Mesodermal cell (in vitro differentiated cells): ENCODE results near the gene LHPP.

ENCODE experiments used
- H3K27ac ChIP-seq: 2 replicates; pipeline ENCODE4 v1.7.0; 2013; ENCODE audit warnings: mild to moderate bottlenecking, low read depth, low read length, moderate library complexity; ENCODE audit not compliant: severe bottlenecking
- H3K36me3 ChIP-seq: 2 replicates; pipeline ENCODE4 v1.7.1; 2013; ENCODE audit warnings: mild to moderate bottlenecking, low read length, moderate library complexity; ENCODE audit not compliant: control insufficient read depth, insufficient read depth
- H3K4me1 ChIP-seq: one replicate; pipeline ENCODE4 v1.7.1; 2013; ENCODE audit warnings: mild to moderate bottlenecking, low read length; ENCODE audit not compliant: insufficient read depth, control insufficient read depth, poor library complexity, severe bottlenecking
- H3K4me3 ChIP-seq: 2 replicates; pipeline ENCODE4 v1.7.0; 2013; ENCODE audit warnings: low read length, control low read depth, mild to moderate bottlenecking; ENCODE audit not compliant: insufficient read depth, poor library complexity, severe bottlenecking; ENCODE audit errors: extremely low read depth
- H3K9me3 ChIP-seq: 2 replicates; pipeline ENCODE4 v1.7.1; 2013; ENCODE audit warnings: mild to moderate bottlenecking, low read length, moderate library complexity; ENCODE audit not compliant: control insufficient read depth
- WGBS, 2 experiments: methylation state at CpG; one replicate each; pipeline ENCODE4 v1.1.5; 2013; ENCODE audit warnings: missing lambda C conversion rate in 2 of 2; ENCODE audit not compliant: insufficient coverage in 2 of 2; 5-methylcytosine and 5-hydroxymethylcytosine counted together

Gene LHPP

DNA sequence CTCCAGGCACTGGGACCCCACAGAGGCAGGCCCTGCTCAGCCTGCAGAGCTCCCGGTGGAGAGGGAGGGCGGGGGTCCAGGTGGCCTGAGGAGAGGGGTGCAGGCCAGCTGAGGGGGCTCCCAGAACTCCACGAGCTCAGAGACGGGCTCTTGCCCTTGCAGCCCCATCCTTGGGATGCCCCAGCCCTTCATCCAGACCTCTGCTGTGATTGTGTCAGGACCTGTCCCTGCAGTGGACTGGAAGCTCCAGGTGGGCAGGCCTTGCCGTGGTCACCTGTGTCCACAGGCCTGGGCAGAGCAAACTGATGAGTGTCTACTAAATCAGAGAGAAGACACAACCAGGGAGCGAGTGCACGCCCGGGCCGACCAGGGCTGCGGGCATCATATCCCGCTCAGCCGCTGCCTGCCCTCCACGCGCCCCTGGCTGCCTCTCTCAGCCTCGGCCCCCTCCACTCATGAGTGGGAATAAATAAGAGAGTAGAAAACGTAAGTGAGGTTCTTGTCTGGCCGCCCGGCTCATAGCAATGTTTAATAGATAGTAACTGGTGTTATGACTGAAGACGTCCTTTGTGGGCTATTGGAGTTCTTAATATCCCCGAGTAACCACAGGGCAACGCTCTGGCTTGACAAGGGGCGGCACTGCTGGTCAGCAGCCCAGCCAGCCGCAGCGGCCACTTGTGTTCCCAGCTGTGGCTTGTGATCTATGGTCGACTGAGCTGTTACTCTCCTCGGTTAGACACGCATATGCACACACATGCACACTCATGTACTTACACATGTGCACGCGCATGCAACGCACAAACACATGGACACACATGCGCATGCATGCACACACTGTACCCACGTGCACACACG lies 105.6 kb downstream of the LHPP start:
- H3K36me3 ChIP-seq, result no peaks in the 10 kb centered on the region
- no peaks in the 10 kb centered on the region for H3K9me3 ChIP-seq
- peaks cover 4% of the 10 kb centered on the region for H3K4me1 ChIP-seq
- H3K27ac ChIP-seq, result no peak overlapping the region
- 93 to 94% methylated on average over 28 to 31 of the region's 33 CpGs for WGBS, 2 experiments
- no peak overlapping the region for H3K4me3 ChIP-seq

DNA sequence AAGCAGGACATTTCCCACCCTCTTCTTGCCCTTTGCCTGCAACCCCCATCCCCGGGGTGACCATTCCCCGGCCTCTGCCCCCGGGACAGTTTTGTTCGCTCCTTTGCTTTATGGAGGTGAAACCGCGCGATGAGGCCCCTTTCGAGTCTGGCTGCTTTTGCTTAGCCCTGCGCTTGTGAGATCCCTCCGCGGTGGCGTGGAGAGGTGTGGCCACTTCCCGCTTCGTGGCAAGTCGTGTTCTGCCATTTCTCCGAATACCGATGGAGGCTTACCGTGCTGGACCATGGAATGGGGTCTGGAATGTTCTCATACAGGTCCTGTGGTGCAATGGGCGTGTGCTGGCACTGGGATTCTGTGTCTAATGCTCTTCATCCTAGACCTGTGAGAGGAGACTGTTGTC lies 106.7 kb downstream of the LHPP start:
- WGBS, 2 experiments, result 88 to 94% methylated on average over 18 of the region's 19 CpGs
- no peak overlapping the region for H3K4me3 ChIP-seq
- H3K9me3 ChIP-seq, result no peaks in the 10 kb centered on the region
- no peak overlapping the region for H3K27ac ChIP-seq
- H3K36me3 ChIP-seq, result no peaks in the 10 kb centered on the region
- H3K4me1 ChIP-seq, result peaks cover 4% of the 10 kb centered on the region

DNA sequence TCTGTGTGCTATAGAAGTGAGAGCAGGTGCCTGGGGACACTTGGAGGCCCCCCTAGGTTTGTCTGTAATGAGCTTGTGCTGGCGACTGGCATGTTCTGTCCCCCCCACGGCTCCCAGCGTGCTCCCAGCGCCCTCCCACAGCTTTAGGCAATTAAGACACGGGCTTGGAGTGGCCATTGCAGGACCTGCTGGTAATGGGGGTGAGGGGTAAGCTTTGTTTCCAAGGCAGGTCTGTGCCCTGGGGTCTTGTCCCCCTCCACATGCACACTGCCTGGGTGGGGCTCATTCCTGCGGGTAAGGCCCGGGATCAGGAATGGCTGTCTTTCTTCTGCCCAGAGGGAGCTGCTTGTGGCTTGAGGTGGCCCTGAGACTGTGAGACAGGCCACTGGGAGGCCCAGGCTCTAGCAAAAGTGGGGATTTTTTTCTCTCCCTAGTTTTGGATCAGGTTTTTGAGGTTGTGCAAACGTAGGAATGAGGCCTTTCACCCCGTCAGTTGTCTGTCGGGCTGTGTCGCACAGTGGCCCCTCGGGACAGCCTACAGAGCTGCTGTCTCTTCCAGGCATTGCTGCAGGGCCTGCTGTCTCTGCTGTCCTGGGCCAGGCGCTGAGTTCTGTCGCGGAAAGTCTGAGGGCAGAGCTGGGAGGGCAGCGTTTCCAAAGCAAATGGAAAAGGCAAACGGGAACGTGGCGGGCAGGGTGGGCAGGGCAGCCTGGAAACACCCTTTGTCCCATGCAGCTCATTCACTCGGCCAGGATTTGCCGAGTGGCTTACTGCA lies 107.4 kb downstream of the LHPP start:
- Histone ChIP-seq H3K27ac (no peak overlapping the region), H3K4me1 (peaks cover 4% of the 10 kb centered on the region), H3K9me3 (no peaks in the 10 kb centered on the region), H3K4me3 (no peak overlapping the region), H3K36me3 (no peaks in the 10 kb centered on the region)
- 73 to 78% methylated on average over 15 to 18 of the region's 21 CpGs for WGBS, 2 experiments

- H3K36me3 ChIP-seq, result no peaks in the 10 kb centered on the region
- WGBS, 2 experiments, result 88 to 93% methylated on average over 7 to 10 of the region's 11 CpGs
- H3K9me3 ChIP-seq, result no peaks in the 10 kb centered on the region
- no peak overlapping the region for H3K4me3 ChIP-seq
- H3K27ac ChIP-seq, result no peak overlapping the region
- H3K4me1 ChIP-seq, result peaks cover 4% of the 10 kb centered on the region
These were observed 108.2 kb downstream of the LHPP start for GRCh38 chr10:124569623-124570470.

- Histone ChIP-seq H3K36me3 (no peaks in the 10 kb centered on the region), H3K4me3 (no peak overlapping the region), H3K9me3 (no peaks in the 10 kb centered on the region), H3K4me1 (peaks cover 1% of the 10 kb centered on the region), H3K27ac (no peak overlapping the region)
- 85 to 100% methylated on average over 6 to 8 of the region's 9 CpGs for WGBS, 2 experiments
These were observed 109.0 kb downstream of the LHPP start for GRCh38 chr10:124570646-124571045.

DNA sequence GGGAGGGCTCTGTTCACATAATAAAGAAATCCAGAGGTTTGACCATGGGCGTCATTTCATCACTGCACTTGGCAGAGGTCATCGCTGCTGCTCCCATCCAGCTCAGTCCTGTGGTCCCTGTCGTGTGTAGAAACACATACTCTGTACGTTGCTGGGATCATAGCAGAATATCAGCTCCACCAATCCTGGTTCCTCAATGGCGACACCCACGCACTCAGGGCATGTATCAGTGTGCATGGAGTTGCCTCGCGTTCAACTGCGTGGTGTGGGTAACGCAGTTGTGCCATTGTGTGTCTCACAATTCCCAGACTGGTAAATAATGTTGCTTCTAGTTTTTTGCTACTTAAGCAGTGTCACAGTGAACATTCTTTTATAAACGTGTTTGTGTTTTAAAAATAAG lies 111.1 kb downstream of the LHPP start:
- Histone ChIP-seq H3K4me3 (no peak overlapping the region), H3K36me3 (no peaks in the 10 kb centered on the region), H3K9me3 (no peaks in the 10 kb centered on the region), H3K4me1 (no peaks in the 10 kb centered on the region), H3K27ac (no peak overlapping the region)
- WGBS, 2 experiments, result 89 to 94% methylated on average over 10 of the region's 11 CpGs

- WGBS, 2 experiments, result 90% methylated on average over 31 of the region's 31 CpGs
- Histone ChIP-seq H3K36me3 (no peaks in the 10 kb centered on the region), H3K27ac (no peak overlapping the region), H3K4me1 (no peaks in the 10 kb centered on the region), H3K9me3 (no peaks in the 10 kb centered on the region), H3K4me3 (no peak overlapping the region)
These were observed 112.3 kb downstream of the LHPP start for GRCh38 chr10:124573726-124574455.

GRCh38 chr10:124574456-124575070 lies 112.9 kb downstream of the LHPP start:
- Histone ChIP-seq H3K9me3 (no peaks in the 10 kb centered on the region), H3K36me3 (no peaks in the 10 kb centered on the region), H3K4me3 (no peak overlapping the region), H3K4me1 (no peaks in the 10 kb centered on the region), H3K27ac (no peak overlapping the region)
- WGBS, 2 experiments, result 92 to 94% methylated on average over 11 to 14 of the region's 14 CpGs

- H3K4me1 ChIP-seq, result no peaks in the 10 kb centered on the region
- H3K36me3 ChIP-seq, result no peaks in the 10 kb centered on the region
- H3K4me3 ChIP-seq, result no peak overlapping the region
- 86 to 87% methylated on average over 11 to 17 of the region's 22 CpGs for WGBS, 2 experiments
- no peaks in the 10 kb centered on the region for H3K9me3 ChIP-seq
- no peak overlapping the region for H3K27ac ChIP-seq
These were observed 113.7 kb downstream of the LHPP start for GRCh38 chr10:124575107-124576035.
